MM.1S (cell line): ENCODE data around the gene CCDC77.

Experiments used
- EZH2 ChIP-seq: fragments of 300-600 bp; sonication (generic); optimal IDR thresholded peaks from 2 replicates; pipeline ENCODE3; 2017; ENCODE audit warnings: low read depth, mild to moderate bottlenecking, antibody characterized with exemption, low read length, mixed read lengths
- EZH2phosphoT487 ChIP-seq: fragments of 300-600 bp; sonication (generic); IDR thresholded peaks from 2 replicates; pipeline ENCODE4 v1.6.1; 2018; ENCODE audit warnings: antibody characterized with exemption, low read length
- TF ChIP-seq, protein P1 (sequence below): fragments of 300-600 bp; sonication (generic); IDR thresholded peaks from 2 replicates; pipeline ENCODE4 v1.5.1; 2016; ENCODE audit warnings: antibody characterized with exemption, low read length, mixed read lengths

DNA sequence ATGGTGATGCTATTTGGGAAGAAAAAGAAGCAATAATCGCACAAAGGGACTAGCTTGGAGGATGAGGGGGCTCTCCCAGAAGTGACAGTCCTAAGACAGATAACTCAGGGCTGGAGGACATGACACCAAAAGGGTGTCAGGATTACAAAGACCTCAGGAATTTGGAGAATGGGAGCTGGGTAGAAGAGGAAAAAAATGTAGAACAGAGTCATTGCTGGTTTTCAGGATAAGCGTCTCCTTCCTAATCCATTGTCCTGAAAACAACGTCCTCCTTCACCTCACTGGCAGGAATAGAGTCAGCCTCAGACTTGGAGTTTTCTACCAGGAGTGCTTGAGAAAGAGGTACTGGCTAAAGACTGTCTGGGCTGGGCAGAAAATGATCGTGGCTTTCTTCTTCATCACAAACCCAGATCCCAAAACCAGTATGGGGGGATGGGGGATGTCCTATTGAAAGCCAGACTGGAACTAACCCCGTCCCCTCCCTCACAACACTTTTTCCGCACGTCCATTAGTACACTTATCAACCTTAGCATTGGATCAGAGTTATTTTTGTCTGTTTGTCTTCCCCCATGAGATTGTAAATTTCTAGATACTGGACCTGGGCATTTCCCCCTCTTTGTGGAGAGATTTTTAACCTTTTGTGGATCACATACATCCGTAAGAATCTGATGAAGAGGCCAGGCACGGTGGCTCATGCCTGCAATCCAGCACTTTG is 72.6 kb downstream of the CCDC77 start:
- no peak for TF ChIP-seq EZH2
- TF ChIP-seq, protein P1, sequence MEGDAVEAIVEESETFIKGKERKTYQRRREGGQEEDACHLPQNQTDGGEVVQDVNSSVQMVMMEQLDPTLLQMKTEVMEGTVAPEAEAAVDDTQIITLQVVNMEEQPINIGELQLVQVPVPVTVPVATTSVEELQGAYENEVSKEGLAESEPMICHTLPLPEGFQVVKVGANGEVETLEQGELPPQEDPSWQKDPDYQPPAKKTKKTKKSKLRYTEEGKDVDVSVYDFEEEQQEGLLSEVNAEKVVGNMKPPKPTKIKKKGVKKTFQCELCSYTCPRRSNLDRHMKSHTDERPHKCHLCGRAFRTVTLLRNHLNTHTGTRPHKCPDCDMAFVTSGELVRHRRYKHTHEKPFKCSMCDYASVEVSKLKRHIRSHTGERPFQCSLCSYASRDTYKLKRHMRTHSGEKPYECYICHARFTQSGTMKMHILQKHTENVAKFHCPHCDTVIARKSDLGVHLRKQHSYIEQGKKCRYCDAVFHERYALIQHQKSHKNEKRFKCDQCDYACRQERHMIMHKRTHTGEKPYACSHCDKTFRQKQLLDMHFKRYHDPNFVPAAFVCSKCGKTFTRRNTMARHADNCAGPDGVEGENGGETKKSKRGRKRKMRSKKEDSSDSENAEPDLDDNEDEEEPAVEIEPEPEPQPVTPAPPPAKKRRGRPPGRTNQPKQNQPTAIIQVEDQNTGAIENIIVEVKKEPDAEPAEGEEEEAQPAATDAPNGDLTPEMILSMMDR = no peak
- TF ChIP-seq EZH2phosphoT487 = no peak
